Activated CD4-positive, CD25-positive, alpha-beta regulatory T cell (primary cell): Measurements from ENCODE around the gene AQP5.

Experiments
- DNase-seq, 4 experiments: peaks; one replicate each; lab custom pipeline; 2025; lab: John Stamatoyannopoulos, UW

Gene AQP5

GRCh38 chr12:49964849-49965624, 3.4 kb downstream of the AQP5 start:
- DNase-seq, result no peak

- DNase-seq, result no peak
Measured at GRCh38 chr12:49965836-49966235, 4.2 kb downstream of the AQP5 start.

DNA sequence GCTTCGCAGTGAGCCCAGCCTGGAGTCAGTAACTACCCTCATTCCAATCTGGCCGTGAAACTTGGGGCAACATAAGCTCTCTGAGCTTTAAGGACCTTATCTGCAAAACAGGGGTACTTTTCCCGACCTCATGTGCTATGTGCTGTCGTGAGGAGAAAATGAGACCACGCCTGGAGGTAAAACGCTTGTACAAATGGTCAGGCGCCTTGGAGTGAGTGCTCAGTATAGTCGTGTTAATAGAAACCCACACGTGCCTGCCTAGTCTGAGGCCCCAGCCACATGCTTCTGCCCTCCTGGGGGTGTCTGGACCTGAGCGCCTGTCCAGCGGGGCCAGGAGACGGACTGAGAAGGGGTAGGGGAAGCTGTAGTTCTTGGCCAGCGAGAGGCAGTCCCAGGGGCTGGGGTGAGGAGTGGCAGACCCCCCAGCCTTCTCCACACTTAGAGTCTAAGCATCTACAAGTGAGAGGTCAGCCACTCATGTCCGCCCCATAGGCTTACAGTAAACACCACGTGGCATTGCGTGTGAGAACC, 4.9 kb downstream of the AQP5 start:
- DNase-seq, result no peak

DNA sequence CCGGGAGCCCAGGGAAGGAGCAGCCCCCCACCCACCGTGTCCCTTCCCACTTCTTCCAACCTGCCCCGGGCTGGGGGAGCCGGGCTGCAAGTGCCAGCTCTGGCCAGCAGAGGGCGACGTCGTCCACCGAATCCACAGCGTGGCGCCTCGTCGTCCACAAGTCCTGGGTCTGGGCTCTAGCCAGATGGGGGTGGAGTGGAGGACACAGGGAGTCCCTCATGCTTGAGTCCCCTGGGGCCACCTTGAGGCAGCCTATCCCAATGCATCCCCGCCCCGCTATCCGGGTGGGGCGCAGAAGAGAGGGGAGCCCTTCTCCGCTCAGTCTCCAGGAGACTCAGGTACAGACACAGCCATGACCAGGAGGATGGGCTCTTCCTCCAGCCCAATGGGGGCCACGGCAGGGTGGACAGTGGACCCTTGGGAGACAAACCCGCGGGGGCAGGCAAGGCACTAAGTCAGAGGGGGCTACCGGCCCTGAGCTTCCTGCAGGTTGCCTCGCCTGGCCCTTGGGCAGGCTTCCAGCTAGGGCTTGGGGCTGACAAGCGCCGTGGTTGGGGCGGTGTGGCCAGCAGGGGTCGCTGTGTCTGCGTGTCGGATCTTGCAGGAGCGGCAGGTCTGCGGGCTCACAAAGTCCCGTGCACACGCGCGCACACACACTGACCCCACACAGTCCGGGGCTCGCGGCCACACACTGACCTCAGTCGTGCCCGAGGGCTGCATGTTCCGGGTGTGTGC, 5.5 kb downstream of the AQP5 start:
- peak; percentile 84 to 96 (median 92) for DNase-seq

DNA sequence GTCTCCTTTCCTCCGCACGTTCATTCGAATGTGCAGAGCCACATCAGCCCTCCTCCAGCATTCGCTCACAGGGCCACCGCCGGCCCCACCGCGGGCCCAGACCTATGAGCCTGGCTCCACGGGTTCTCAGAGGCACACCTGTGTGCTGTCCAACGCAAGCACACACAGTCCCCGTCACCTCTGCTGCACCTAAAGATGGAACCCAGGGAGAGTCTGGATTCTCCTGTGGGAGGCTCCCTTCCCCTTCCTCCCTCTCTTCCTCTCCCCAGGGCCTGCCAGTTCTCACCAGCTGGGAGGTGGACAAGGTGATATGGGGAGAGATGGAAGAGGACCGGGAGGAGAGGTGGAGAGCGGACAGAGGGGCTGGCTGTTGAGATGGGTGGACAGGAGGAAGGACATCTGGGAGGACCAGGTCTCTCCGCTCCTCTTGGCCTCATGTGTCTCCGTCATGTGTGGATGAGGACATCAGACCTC, 6.1 kb downstream of the AQP5 start:
- DNase-seq, result no peak

DNA sequence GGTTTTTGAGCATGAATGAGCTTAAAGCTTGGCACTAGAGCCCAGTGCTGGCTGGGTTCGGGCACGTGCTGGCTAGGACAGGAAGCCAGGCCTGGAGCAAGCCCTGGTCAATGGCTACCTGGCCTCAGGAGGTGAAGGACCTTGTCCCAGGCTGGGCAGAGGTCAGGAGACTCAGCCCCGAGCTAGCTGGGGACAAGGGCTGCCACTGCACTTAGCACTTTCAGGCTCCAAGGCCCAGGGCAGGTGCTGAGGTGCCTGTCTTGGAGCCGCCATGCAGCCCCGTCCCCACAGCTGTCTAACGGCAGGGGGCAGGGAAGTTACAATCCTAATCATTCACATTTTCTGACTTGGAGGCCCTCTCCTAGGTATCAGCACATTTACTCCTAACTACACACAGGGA, 6.8 kb downstream of the AQP5 start:
- DNase-seq, result no peak

GRCh38 chr12:49969027-49969426, 7.4 kb downstream of the AQP5 start:
- no peak for DNase-seq

DNA sequence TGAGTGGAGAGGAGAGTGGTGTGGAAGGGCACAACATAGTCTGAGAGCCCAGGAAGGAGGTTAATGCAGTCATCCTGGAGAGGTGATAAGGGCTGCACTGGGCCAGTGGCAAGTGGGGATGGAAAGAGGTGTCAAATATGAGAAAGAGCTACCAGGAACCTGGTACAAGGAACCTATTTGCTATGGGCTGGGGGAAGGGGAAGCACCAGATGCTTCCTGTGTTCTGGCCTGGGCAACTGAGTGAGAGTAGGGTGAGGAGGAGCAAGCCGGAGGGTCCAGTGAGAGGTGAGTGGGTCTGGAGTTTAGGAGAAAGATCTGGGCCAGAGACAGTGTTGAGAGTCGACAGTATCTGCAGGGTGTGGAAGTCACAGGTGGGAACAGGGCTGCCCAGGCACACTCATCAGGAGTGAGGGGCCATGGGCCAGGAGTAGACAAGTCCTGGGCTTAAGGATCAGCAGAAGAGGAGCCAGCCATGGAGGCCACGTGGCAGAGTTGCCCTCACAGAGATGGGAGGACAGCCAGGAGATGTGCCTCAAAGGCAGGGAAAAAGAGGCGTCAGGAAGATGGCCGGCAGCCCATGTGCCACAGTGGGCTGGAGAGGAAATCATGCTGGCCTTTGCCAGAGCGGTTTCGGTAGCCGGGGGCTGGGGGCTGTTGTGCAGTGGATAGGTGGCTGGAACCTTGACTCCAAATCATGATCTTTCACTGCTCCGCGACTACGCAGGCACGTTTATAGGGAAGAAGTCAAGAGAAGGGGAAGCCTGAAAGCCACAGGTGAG, 8.2 kb downstream of the AQP5 start:
- no peak for DNase-seq

- DNase-seq, result no peak
Measured at GRCh38 chr12:49970658-49971057, 9.0 kb downstream of the AQP5 start.

DNA sequence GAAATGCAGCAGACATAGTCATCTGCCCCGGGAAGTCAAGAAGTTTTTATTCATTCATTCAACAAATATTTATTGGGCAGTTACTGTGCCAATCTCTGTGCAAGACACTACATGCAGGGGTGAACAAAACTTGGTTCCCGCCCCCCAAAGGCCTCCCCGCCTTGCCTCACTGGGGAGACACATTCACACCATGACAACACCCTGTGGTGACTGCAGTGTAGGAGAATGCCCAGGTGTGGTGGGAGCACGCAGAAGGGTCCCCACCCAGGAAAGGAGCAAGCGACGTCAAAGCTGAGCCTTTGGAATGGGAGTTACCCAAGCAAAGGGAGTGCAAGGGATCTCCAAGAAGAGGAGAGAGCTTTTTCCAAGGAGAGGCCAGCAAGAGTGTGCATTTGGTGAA, 9.5 kb downstream of the AQP5 start:
- DNase-seq, result no peak

- no peak for DNase-seq
Measured at GRCh38 chr12:49972129-49972528, 10.5 kb downstream of the AQP5 start.

GRCh38 chr12:49972641-49973360, 11.1 kb downstream of the AQP5 start, which contains the start of gene AQP6:
Gene AQP6 (plus strand): TSS chr12:49972947. CDS start chr12:49973174, 227 bp downstream.
- DNase-seq, result no peak

- no peak for DNase-seq
Measured at GRCh38 chr12:49973361-49973830, 11.7 kb downstream of the AQP5 start.

DNA sequence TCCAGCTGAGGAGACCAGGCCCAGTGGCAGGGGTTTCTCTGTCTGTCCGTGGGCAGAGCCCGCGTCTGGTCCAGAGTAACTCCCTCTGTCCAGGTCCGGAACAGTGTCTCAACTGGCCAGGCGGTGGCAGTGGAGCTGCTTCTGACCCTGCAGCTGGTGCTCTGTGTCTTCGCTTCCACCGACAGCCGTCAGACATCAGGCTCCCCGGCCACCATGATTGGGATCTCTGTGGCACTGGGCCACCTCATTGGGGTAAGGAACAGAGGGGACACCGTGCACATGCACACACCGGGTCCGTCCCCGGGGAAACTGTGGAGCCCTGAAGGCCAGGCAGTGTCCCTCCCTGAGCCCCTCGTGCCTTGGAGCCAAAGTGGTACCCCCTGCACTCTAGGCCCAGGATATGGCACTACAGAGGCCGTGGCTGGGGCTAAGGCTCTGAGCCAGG, 12.6 kb downstream of the AQP5 start:
- no peak for DNase-seq

DNA sequence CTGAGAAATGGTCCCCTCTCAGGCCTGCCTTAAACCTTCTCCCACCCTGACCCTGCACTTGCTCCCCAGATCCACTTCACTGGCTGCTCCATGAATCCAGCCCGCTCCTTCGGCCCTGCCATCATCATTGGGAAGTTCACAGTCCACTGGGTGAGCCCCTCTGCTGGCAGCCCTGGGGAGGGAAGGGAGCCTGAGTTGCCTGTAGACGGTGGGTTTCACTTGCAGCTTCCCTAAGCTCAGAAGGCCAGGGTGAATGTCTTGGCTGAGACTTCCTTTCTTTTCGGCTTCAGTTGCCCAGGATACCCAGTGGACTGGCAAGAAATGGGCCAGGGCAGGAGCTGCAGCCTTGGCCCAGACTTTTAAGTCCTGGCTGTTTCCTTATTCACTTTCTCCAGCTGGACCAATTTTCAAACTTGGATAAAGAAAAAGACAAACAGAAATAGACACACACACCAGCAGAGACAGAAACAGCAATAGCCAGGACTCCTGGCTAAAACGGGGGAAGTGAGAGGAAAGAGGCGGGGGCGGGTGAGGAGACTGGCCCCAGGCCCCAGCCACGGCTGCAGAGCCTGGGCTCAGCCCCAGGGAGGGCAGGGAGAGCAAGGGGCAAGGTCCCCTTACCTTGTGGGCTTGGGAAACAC, 13.1 kb downstream of the AQP5 start:
- DNase-seq, result no peak

- no peak for DNase-seq
Measured at GRCh38 chr12:49975318-49975761, 13.7 kb downstream of the AQP5 start.

DNA sequence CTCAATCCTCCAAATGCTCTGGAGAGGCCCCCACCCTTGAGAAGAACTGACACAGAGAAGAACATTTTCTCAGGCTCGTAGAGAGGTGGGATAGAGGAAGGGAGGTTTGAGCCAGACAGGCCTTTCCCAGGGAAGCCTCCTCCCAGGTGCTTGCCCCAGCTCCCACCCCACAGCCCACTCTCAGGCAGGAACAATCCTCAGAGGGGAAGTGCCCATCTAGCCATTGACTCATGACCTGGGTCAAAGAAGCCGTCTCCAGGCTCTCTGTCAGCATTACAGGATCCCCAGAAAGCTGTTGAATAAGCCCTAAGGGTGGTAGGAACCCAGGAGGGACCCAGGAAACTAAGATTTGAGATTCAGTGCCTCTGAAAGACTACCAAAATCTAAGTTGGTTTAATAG, 14.9 kb downstream of the AQP5 start:
- DNase-seq, result no peak

- no peak for DNase-seq
Measured at GRCh38 chr12:49978125-49978524, 16.5 kb downstream of the AQP5 start.

- no peak for DNase-seq
Measured at GRCh38 chr12:49979016-49979586, 17.4 kb downstream of the AQP5 start.

- DNase-seq, result no peak
Measured at GRCh38 chr12:49979791-49980190, 18.1 kb downstream of the AQP5 start.
